SK-N-SH (cell line): Measurements from ENCODE around the gene PRR36. TPM values are rescaled to one million over a fixed set of nuclear protein-coding genes. Genes with fewer than 3 reads are reported as not detected.

ENCODE experiments used
- CTCF ChIA-PET: fragments of 300-600, 350-600 bp; formaldehyde crosslinking; extraction: SDS; loops from one replicate; lab custom pipeline; 2021; lab: Yijun Ruan, JAX
- POLR2A ChIA-PET: fragments of 350-600 bp; sonication (Branson Sonifier 250); formaldehyde crosslinking; extraction: SDS; loops from one replicate; lab custom pipeline; 2020; ENCODE audit warnings: antibody characterized with exemption, inconsistent platforms; lab: Yijun Ruan, JAX
- DNase-seq: peaks from one replicate; pipeline ENCODE4 v3.0.0; 2012
- H2AFZ ChIP-seq: fragments of 200-600 bp; sonication (generic); 2 replicates; pipeline ENCODE4 v1.8.1; 2016; ENCODE audit warnings: antibody characterized with exemption, mild to moderate bottlenecking, low read depth
- H3F3A ChIP-seq: fragments of 200-600 bp; sonication (generic); replicated peaks from 2 replicates; pipeline ENCODE3; 2016; ENCODE audit warnings: antibody characterized with exemption, mild to moderate bottlenecking; ENCODE audit not compliant: insufficient read depth
- H3K27ac ChIP-seq, 2 experiments: fragments of 200-500 bp in 1 of 2; fragments of 200-600 bp in 1 of 2; sonication (Bioruptor generic) in 1 of 2; sonication (generic), shearing (Covaris generic) in 1 of 2; 2 replicates each; pipeline versions ENCODE4 v1.5.1 to v1.6.1; 2014 to 2016; ENCODE audit warnings: low read depth in 2 of 2, inconsistent platforms in 1 of 2, low read length in 1 of 2, mild to moderate bottlenecking in 1 of 2, mixed read lengths in 1 of 2
- H3K27me3 ChIP-seq: fragments of 200-600 bp; sonication (generic), shearing (Covaris generic); 2 replicates; pipeline ENCODE4 v1.6.1; 2016; ENCODE audit warnings: mixed run types; ENCODE audit not compliant: insufficient read depth
- H3K36me3 ChIP-seq, 2 experiments: fragments of 200-500 bp in 1 of 2; fragments of 200-600 bp in 1 of 2; sonication (Bioruptor generic) in 1 of 2; sonication (generic) in 1 of 2; replicated peaks in 1 of 2; 2 replicates each; pipeline versions ENCODE3 to v1.5.1; 2014 to 2016; ENCODE audit warnings: low read length in 1 of 2, mild to moderate bottlenecking in 1 of 2; ENCODE audit not compliant: insufficient read depth in 2 of 2, control insufficient read depth in 1 of 2
- H3K4me1 ChIP-seq, 2 experiments: fragments of 200-500 bp in 1 of 2; fragments of 200-600 bp in 1 of 2; sonication (Bioruptor generic) in 1 of 2; sonication (generic), shearing (Covaris generic) in 1 of 2; 2 replicates each; pipeline versions ENCODE4 v1.5.1 to v1.6.1; 2014 to 2016; ENCODE audit warnings: low read depth in 1 of 2, low read length in 1 of 2, mixed run types in 1 of 2; ENCODE audit not compliant: insufficient read depth in 2 of 2, control insufficient read depth in 1 of 2
- H3K4me2 ChIP-seq: fragments of 200-600 bp; sonication (generic), shearing (Covaris generic); 2 replicates; pipeline ENCODE4 v1.6.1; 2017; ENCODE audit warnings: mixed run types
- H3K4me3 ChIP-seq, 2 experiments: fragments of 200-500 bp in 1 of 2; fragments of 200-600 bp in 1 of 2; sonication (Bioruptor generic) in 1 of 2; sonication (generic), shearing (Covaris generic) in 1 of 2; 2 replicates each; pipeline versions ENCODE4 v1.5.1 to v1.8.1; 2014 to 2016; ENCODE audit warnings: low read depth in 2 of 2, inconsistent platforms in 1 of 2, low read length in 1 of 2, mild to moderate bottlenecking in 1 of 2, mixed read lengths in 1 of 2, moderate library complexity in 1 of 2
- H3K79me2 ChIP-seq: fragments of 200-600 bp; sonication (generic); 2 replicates; pipeline ENCODE4 v1.8.1; 2017; ENCODE audit warnings: mild to moderate bottlenecking; ENCODE audit not compliant: insufficient read depth
- H3K9ac ChIP-seq: fragments of 200-600 bp; sonication (generic); 2 replicates; pipeline ENCODE4 v1.6.1; 2017; ENCODE audit warnings: mixed run types
- H3K9me2 ChIP-seq: fragments of 200-600 bp; sonication (generic); 2 replicates; pipeline ENCODE4 v1.6.1; 2017; ENCODE audit warnings: mixed run types
- H3K9me3 ChIP-seq: fragments of 200-600 bp; sonication (generic); 2 replicates; pipeline ENCODE4 v1.6.1; 2017; ENCODE audit warnings: mixed run types, mild to moderate bottlenecking, moderate library complexity
- H4K20me1 ChIP-seq: fragments of 200-600 bp; sonication (generic); 2 replicates; pipeline ENCODE4 v1.6.1; 2017; ENCODE audit warnings: mild to moderate bottlenecking, mixed run types; ENCODE audit not compliant: insufficient read depth
- CTCF ChIP-seq: fragments of 200-600 bp; sonication (generic); IDR thresholded peaks from 2 replicates; pipeline ENCODE4 v1.6.1; 2017; ENCODE audit warnings: antibody characterized with exemption, mild to moderate bottlenecking, moderate library complexity
- FOXM1 ChIP-seq: IDR thresholded peaks from 2 replicates; pipeline ENCODE4 v1.4.0; 2012; ENCODE audit warnings: low read depth, mild to moderate bottlenecking
- IRF3 ChIP-seq: fragments of 150-350 bp; IDR thresholded peaks from 2 replicates; pipeline ENCODE4 v1.6.1; 2016; ENCODE audit warnings: mild to moderate bottlenecking, low read depth, low read length
- JUND ChIP-seq: IDR thresholded peaks from 2 replicates; pipeline ENCODE4 v1.4.0; 2012
- MEF2A ChIP-seq: IDR thresholded peaks from 2 replicates; pipeline ENCODE4 v1.4.0; 2012; ENCODE audit warnings: low read depth, borderline replicate concordance
- TAF1 ChIP-seq: IDR thresholded peaks from 2 replicates; pipeline ENCODE4 v1.6.1; 2012; ENCODE audit warnings: low read depth, mild to moderate bottlenecking, low read length, moderate library complexity, borderline replicate concordance
- USF1 ChIP-seq: IDR thresholded peaks from 2 replicates; pipeline ENCODE4 v1.4.0; 2012; ENCODE audit warnings: low read depth, borderline replicate concordance
- YY1 ChIP-seq: IDR thresholded peaks from 2 replicates; pipeline ENCODE4 v1.4.0; 2012; ENCODE audit warnings: low read depth, mild to moderate bottlenecking
- WGBS: methylation state at CpG from one replicate; pipeline ENCODE4 v1.1.6; 2017; ENCODE audit warnings: low lambda C conversion rate; 5-methylcytosine and 5-hydroxymethylcytosine counted together
- polyA plus RNA-seq, 3 experiments: library from polyadenylated mRNA; depleted of rRNA; stranded (reverse); fragments of >200 nt; gene quantifications; 2 replicates each; pipeline ENCODE4 v1.2.3, GENCODE V29; 2012

The PRR36 gene
- polyA plus RNA-seq, 1 of the 3 experiments (the other 2 are of a cell fraction) = 0.18 TPM

- H3K4me3 ChIP-seq = no peak overlapping the region
- H3K79me2 ChIP-seq = peaks cover 4% of the 10 kb centered on the region; the same call in 1 of the 2 replicates
- H3F3A ChIP-seq = no peaks in the 10 kb centered on the region
- POLR2A ChIA-PET = no interaction called here
- peaks cover 0 to 7% of the 10 kb centered on the region in 2 experiments; a peak in 1 of 4 replicates for H3K4me1 ChIP-seq
- CTCF ChIA-PET = interaction anchor here (1.2 to 2.8 kb wide), 3 partner anchors 11 to 32 kb away, joined by 3 to 15 read pairs (median 7); no protein-coding TSS in a partner anchor
- no peaks in the 10 kb centered on the region for H4K20me1 ChIP-seq
- H2AFZ ChIP-seq = no peak overlapping the region
- no peak overlapping the region for H3K9ac ChIP-seq
- H3K4me2 ChIP-seq = no peak overlapping the region
- no peak overlapping the region for H3K27ac ChIP-seq
- TF ChIP-seq TAF1 (no peak), MEF2A (no peak), USF1 (no peak), IRF3 (no peak), FOXM1 (no peak), CTCF (no peak)
- peaks cover 12% of the 10 kb centered on the region; the same call in 1 of the 2 replicates for H3K27me3 ChIP-seq
- no peaks in the 10 kb centered on the region for H3K9me3 ChIP-seq
- no peaks in the 10 kb centered on the region for H3K36me3 ChIP-seq
- no peaks in the 10 kb centered on the region for H3K9me2 ChIP-seq
- DNase-seq = no peak
- WGBS = 88% methylated on average over 16 of the region's 17 CpGs
Observed at GRCh38 chr19:7832009-7832408, 42.2 kb downstream of the PRR36 start.

- Histone ChIP-seq H3K79me2 (peaks cover 4% of the 10 kb centered on the region; the same call in 1 of the 2 replicates), H3K36me3 (no peaks in the 10 kb centered on the region), H3K4me2 (peak overlapping the region; percentile 81), H3K27me3 (peaks cover 18% of the 10 kb centered on the region; the same call in 1 of the 2 replicates), H3K9me3 (no peaks in the 10 kb centered on the region), H3F3A (no peaks in the 10 kb centered on the region), H4K20me1 (no peaks in the 10 kb centered on the region), H2AFZ (no peak overlapping the region), H3K9me2 (no peaks in the 10 kb centered on the region), H3K4me3 (no peak overlapping the region), H3K9ac (no peak overlapping the region), H3K27ac (no peak overlapping the region), H3K4me1 (peaks cover 0 to 7% of the 10 kb centered on the region in 2 experiments; a peak in 1 of 4 replicates)
- POLR2A ChIA-PET = no interaction called here
- TF ChIP-seq JUND = no peak
- TF ChIP-seq CTCF = peak; percentile 13; the same call in 1 of the 2 replicates
- TF ChIP-seq YY1 = no peak
- CTCF ChIA-PET = interaction anchor here (1.0 to 2.8 kb wide), 4 partner anchors 11 to 72 kb away, joined by 3 to 15 read pairs (median 5); partner anchors contain the start of gene MAP2K7
- WGBS = 81% methylated on average over 6 of the region's 10 CpGs
- no peak for DNase-seq
Observed at GRCh38 chr19:7831452-7831851, 42.7 kb downstream of the PRR36 start.
